Natural killer cell (primary cell): ENCODE results near the gene PEX5L. TPM values are rescaled to one million over a fixed set of nuclear protein-coding genes. Genes with fewer than 3 reads are reported as not detected.
A peak's percentile ranks its signal among the peaks of the same experiment; 100 is the strongest.

ENCODE experiments used
- ATAC-seq, 3 donors: fragments of 150-1000 bp in 2 of 3; fragments of 200-7000 bp in 1 of 3; cut with Tn5 transposase; 1 replicate in 1 of 3; 2 replicates in 2 of 3; pipeline ENCODE4 v1.10.0; 2021; ENCODE audit warnings: mild to moderate bottlenecking in 2 of 3, moderate library complexity in 2 of 3
- DNase-seq, 2 donors: peaks; one replicate each; pipeline versions ENCODE4 v3.0.0 to v3.0.0-alpha.2; 2013 to 2021; ENCODE audit warnings: mixed read lengths in 1 of 2
- H3K27ac ChIP-seq: one replicate; pipeline ENCODE4 v1.5.1; 2013; ENCODE audit warnings: mild to moderate bottlenecking, low read length
- H3K27me3 ChIP-seq: one replicate; pipeline ENCODE4 v1.6.1; 2013; ENCODE audit warnings: low read length; ENCODE audit not compliant: control insufficient read depth, insufficient read depth
- H3K36me3 ChIP-seq: one replicate; pipeline ENCODE4 v1.6.1; 2013; ENCODE audit warnings: low read length; ENCODE audit not compliant: control insufficient read depth, insufficient read depth
- H3K4me1 ChIP-seq: one replicate; pipeline ENCODE4 v1.6.1; 2013; ENCODE audit warnings: low read length; ENCODE audit not compliant: control insufficient read depth, insufficient read depth
- H3K4me3 ChIP-seq: one replicate; pipeline ENCODE4 v1.5.1; 2013; ENCODE audit warnings: low read length
- H3K9me3 ChIP-seq: one replicate; pipeline ENCODE4 v1.6.1; 2013; ENCODE audit warnings: low read length; ENCODE audit not compliant: control insufficient read depth, insufficient read depth
- H3K27ac Mint-ChIP-seq, 2 donors: one replicate each; pipeline ENCODE4 v1.8.0; 2022; ENCODE audit warnings: mild to moderate bottlenecking in 2 of 2, mixed read lengths in 2 of 2, moderate library complexity in 1 of 2
- H3K27me3 Mint-ChIP-seq, 2 donors: one replicate each; pipeline ENCODE4 v1.8.0; 2022; ENCODE audit warnings: low read depth in 2 of 2, mixed read lengths in 2 of 2
- H3K36me3 Mint-ChIP-seq: one replicate; pipeline ENCODE4 v1.8.0; 2022; ENCODE audit warnings: mixed read lengths
- H3K4me1 Mint-ChIP-seq, 2 donors: one replicate each; pipeline ENCODE4 v1.8.0; 2022; ENCODE audit warnings: mixed read lengths in 2 of 2
- H3K4me3 Mint-ChIP-seq: one replicate; pipeline ENCODE4 v1.8.0; 2022; ENCODE audit warnings: mild to moderate bottlenecking, moderate library complexity, mixed read lengths
- H3K9me3 Mint-ChIP-seq, 2 donors: one replicate each; pipeline ENCODE4 v1.8.0; 2022; ENCODE audit warnings: mixed read lengths in 2 of 2
- CTCF ChIP-seq: fragments of 200-600 bp; IDR thresholded peaks from one replicate; pipeline ENCODE4 v1.8.0; 2022; ENCODE audit warnings: antibody characterized with exemption
- WGBS: methylation state at CpG from one replicate; pipeline ENCODE4 v1.1.7; 2013; ENCODE audit warnings: missing lambda C conversion rate; ENCODE audit not compliant: insufficient coverage; 5-methylcytosine and 5-hydroxymethylcytosine counted together
- intact Hi-C: fragments of 100-400 bp; cut with micrococcal nuclease; formaldehyde crosslinking; loops from one replicate; pipeline ENCODE4 v1.14.2; 2022
- total RNA-seq, 4 donors: library from RNA; stranded (reverse); fragments of 120-200 nt in 1 of 4; gene quantifications; one replicate each; pipeline versions ENCODE4 v1.2.3 to v1.2.4, GENCODE V29; 2013 to 2022

The PEX5L gene
- total RNA-seq, 3 donors from 2014 or later (not counting 1 experiment from before 2014, with no cell fraction given) = not detected

- whole genome bisulfite sequencing = 80% methylated on average over 7 of the region's 11 CpGs
- Mint-ChIP-seq H3K27ac (no peak overlapping the region), H3K27me3 (no peaks in the 10 kb centered on the region), H3K4me3 (no peak overlapping the region), H3K36me3 (no peaks in the 10 kb centered on the region), H3K9me3 (peaks cover 3% of the 10 kb centered on the region in 2 donors), H3K4me1 (no peaks in the 10 kb centered on the region)
- no peaks in the 10 kb centered on the region for H3K27me3 ChIP-seq
- no peaks in the 10 kb centered on the region for H3K4me1 ChIP-seq
- no peak for ATAC-seq
- TF ChIP-seq CTCF = no peak
- no peak for DNase-seq
- no peak overlapping the region for H3K4me3 ChIP-seq
- intact Hi-C loops = no loop called here
- no peaks in the 10 kb centered on the region for H3K9me3 ChIP-seq
- no peaks in the 10 kb centered on the region for H3K36me3 ChIP-seq
- H3K27ac ChIP-seq = no peak overlapping the region
Observed at GRCh38 chr3:179860275-179861107, 176.2 kb downstream of the PEX5L start.

- Histone ChIP-seq H3K4me1 (no peaks in the 10 kb centered on the region), H3K9me3 (no peaks in the 10 kb centered on the region), H3K27me3 (no peaks in the 10 kb centered on the region), H3K27ac (no peak overlapping the region), H3K36me3 (no peaks in the 10 kb centered on the region), H3K4me3 (no peak overlapping the region)
- no peak for ATAC-seq
- Mint-ChIP-seq H3K27me3 (peaks cover 3 to 8% of the 10 kb centered on the region in 2 donors), H3K27ac (no peak overlapping the region), H3K4me1 (no peaks in the 10 kb centered on the region), H3K4me3 (no peak overlapping the region), H3K36me3 (no peaks in the 10 kb centered on the region), H3K9me3 (peaks cover 2 to 3% of the 10 kb centered on the region in 2 donors)
- DNase-seq = no peak
- no peak for TF ChIP-seq CTCF
- intact Hi-C loops = no loop called here
- 100% methylated on average over 1 of the region's 2 CpGs for WGBS
Observed at GRCh38 chr3:179853176-179853575, 183.6 kb downstream of the PEX5L start.

GRCh38 chr3:179852142-179852905 lies 184.4 kb downstream of the PEX5L start:
- 94% methylated on average over 3 of the region's 5 CpGs for WGBS
- Histone ChIP-seq H3K4me1 (no peaks in the 10 kb centered on the region), H3K27ac (no peak overlapping the region), H3K4me3 (no peak overlapping the region), H3K9me3 (no peaks in the 10 kb centered on the region), H3K36me3 (no peaks in the 10 kb centered on the region), H3K27me3 (no peaks in the 10 kb centered on the region)
- Mint-ChIP-seq H3K36me3 (no peaks in the 10 kb centered on the region), H3K4me3 (no peak overlapping the region), H3K27me3 (peaks cover 3 to 8% of the 10 kb centered on the region in 2 donors), H3K9me3 (peaks cover 2 to 3% of the 10 kb centered on the region in 2 donors), H3K27ac (peak overlapping the region in 1 of 2 donors; percentile 48), H3K4me1 (no peaks in the 10 kb centered on the region)
- peak in 1 of 3 donors; percentile 36 for ATAC-seq
- intact Hi-C loops = no loop called here
- DNase-seq = no peak
- TF ChIP-seq CTCF = no peak
